GM18517 (cell line): ENCODE measurements around the gene PIEZO1.

Experiments
- ATAC-seq: cut with Tn5 transposase; IDR thresholded peaks from one replicate; pipeline ENCODE4 v1.9.1; 2021; ENCODE audit warnings: mild to moderate bottlenecking, moderate library complexity; ENCODE audit not compliant: unreplicated experiment

PIEZO1 gene

DNA sequence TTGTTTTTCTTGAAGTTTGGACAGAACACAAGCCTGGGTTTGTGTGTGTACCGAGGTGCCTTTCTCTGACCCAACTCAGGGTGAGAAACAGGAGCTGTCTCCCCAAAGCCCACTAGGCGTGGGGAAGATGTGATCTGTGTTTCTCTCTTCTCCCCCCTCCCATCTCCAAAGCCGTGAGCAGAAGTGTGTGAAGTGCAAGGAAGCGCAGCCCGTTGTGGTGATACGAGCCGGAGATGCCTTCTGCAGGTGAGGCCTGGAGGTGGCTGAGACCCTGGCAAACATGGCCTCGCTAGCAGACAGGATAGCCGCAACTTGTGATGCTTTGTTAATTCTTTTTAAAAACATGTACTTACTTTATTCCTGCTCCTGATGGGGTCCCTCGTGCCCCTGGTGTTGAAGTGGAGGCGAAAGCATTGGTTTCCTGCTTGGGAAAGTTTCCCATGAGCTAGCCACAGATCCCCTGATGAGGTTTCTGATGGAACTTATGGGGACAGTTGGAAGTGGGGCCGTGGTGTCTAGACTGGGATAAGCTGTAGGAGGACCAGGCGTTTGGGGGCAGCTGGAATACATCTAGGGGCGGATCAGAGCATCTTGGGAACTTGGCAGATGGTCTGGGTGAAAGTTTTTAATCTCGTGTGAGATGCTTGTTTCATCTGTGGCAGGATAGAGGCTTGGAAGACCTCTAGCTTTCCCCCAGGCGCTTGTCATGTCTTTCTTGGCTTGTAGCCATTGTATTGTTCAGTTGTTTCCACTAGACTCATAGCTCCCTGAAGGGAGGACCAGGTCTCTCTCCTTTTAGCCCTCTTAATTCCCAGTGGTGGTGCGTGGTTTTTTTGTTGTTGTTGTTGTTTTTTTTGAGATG lies 77.8 kb downstream of the PIEZO1 start:
- ATAC-seq: no peak

DNA sequence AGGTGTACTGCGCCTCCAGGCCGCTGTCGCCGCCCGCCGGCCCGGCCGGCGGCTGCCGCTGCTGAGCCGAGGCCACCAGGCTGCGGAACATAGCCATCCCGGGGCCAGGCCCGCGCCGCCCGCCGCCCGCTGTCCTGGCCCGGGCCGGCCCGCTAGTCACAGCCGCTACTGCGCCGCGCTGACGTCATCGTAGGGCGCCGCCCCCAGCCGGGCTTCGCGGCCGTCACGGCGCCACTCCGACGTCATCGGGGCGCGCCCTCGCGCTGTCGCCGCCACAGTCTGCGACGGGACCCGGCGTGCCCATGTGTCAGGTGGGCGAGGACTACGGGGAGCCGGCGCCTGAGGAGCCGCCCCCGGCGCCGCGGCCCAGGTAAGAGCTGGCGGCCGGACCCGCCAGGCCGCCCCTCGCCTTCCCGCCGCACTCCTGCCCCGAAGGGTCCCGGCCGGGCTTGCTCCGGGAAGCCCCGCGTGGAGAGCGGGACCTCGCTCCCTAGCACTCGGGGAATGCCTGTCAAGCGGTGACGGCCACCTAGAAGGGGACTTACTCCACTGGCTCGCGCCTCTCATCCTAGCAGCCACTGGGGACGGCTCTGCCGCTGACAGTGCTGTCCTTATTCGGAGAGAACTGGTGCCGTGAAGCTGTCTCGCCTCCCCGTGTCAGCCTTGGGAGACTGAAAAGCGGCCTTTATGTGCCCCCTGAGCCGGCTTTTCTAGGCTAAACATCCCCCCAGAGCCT lies 78.6 kb downstream of the PIEZO1 start, which contains the start of the genes CTU2 and RNF166:
Gene CTU2 (plus strand): TSS at position 275 of the 736 bp plus-strand sequence. CDS start 28 bp downstream, at position 303.
Gene RNF166 (minus strand): TSS at position 180 of the 736 bp plus-strand sequence. CDS start 83 bp downstream, at position 97.
- ATAC-seq: peak; percentile 54

DNA sequence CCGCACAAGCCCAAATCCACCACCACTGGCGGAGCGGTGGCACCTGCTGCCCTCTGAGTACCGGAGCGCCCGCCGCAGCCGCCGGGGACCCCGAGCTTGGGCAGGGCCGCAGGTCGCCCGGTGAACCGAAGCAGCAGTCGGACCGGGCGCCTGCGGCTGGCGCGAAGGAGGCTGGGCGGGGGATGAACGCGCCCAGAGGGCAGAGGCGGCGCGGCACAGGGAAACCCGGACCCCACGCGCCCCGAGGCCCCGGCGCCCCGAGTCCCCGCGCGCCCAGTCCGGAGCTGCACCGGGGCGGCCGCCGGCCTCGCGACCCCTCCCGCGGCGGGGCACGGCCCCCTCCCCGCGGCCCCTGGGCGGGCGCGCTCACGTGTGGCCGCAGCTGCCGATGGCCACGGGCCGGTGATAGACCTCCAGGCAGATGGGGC lies 79.2 kb downstream of the PIEZO1 start:
- ATAC-seq: peak; percentile 28

DNA sequence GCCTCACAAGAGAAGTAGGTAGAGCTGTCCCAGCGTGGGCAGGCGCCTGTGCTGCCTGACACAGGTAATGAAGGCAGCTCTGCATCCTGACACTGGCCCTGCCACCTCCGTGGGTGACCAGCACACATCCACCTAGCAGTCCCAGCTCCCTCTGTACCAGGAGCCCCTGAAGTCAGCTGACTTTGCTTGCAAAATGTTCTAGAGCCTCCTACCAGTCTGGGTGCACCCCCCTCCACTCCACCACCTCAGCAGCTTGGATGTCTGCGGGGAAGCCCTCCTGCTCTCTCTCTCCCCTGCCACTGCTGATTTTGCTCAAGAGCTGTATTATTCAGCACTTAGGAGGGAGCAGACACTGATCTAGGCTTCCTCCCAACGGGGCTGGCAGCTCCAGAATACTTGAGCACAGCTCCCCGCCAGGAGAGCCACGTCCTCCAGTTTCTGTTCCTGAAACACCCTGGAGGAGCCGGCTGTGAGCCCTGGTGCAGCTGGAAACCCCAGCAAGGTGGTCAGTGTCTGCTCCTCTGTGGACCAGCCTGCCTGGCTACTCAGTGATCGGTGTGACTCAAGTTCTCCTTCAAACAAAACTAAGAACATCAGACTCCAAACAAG lies 79.8 kb downstream of the PIEZO1 start:
- ATAC-seq: no peak

DNA sequence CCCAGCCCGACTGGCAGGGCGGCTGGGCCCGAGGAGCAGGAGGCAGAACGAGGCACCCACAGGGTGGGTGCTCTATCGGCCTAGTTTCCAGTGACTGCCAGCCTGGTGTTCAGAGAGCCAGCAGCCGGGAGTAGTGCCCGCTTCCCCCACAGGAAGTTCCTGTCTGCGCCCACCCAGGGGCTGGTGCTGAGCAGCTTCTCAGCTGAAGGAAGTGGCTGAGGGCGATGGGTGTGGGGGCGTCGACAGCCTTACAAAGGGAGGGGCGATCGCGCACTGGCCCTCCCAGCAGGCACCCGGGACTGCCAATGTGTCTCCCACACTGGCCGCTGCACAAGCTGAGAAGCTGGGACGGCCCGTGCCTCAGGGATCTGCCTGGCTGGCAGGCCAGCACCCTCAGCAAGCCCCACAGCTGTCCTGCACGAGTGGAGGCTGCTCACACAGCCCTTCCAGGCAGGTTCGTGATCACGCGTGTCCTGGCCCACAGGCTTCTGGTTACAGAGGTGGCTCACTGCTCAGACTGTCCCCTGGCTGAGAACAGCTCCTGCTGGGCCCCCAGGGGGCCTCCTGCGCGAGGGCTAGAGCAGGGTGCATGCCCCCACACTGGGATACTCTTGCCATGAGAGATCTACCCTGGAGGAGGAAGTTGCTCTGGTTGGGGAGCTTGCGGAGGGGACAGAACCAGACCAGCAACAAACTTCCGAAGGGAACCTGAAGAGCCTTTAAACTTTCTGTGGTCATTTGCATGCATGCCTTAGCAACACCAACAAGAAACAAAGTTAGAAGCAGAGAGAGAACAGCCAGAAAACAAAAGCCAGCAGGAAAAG lies 81.3 kb downstream of the PIEZO1 start:
- ATAC-seq: no peak

- ATAC-seq: no peak
These were observed 82.4 kb downstream of the PIEZO1 start for GRCh38 chr16:88702371-88703210.

DNA sequence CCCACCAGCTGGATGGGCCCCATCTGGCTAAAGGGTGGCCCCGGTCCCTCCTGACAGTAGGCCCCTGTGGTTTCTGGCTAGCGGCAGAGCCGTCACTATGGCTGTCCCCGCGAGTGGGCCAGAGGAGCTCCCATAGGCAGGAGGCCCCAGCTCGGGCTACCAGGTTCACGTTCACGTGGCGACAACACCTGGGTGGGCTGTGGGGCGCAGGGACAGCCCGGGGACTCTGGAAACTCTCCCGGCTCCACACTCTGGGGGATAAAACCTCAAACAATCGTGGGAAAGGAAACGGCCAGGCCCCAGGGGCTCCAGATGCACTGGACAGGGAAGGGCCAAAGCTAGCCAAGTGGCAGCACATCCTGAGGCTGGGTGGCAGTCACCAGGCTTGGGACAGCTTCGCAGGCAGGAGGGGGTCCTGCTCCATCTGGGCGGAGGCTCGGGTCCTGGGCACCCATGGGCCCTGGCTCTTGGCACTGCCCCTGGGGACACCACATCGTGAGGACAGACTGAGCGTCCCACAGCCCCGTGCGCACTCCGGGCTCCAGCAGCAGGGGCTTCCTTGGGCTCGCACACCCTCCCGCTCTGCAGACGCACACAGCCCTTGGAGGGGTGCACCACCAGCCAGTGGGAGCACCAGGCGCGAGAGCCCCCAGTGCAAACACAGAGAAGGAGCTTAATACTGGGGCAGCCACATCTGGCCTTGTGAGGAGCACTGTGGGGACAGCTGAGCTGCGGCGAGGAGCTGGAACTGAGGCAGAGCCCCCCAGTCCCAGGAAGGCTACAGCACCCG lies 83.2 kb downstream of the PIEZO1 start:
- ATAC-seq: no peak

DNA sequence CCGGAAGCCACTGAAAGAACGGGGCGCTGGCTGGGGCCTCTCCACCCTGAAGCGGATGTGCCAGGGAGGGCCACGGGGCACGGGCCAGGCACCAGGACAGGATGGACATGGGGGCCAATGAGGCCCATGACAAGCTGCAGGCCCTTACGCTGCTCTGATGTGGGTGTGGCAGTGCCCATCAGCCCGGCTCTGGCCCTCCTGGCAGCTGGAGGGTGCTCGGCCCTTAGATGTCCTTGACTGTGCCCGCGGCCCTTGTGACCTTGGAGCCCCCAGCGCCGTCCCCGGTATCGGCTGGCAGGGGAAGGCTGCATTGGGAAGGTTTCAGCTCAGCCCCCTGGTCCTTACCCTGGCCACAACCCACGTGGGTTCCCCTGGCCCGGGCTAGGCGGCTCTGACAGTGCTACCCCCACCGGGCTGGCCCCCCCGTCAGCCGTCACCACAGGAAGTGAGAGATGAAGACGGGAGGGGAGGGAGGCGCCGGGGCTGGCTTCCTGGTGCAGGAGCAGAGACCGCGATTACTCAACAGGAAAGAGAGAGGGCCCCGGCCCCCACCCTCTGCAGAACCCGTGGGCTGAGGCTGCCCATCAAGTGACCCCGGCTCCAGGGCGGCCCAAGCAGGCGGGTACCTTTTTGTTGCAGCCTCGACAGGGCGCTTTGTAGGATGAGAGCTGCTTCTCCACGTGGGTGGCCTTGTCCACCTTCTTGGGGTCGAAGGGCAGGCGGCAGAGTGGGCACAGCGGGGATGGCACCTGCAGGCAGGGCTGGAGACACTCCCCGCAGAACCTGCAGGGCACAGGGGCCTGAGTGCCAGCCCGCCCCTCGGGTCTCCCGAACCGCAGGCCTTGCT lies 84.2 kb downstream of the PIEZO1 start:
- ATAC-seq: peak; percentile 46

GRCh38 chr16:88700322-88700635 lies 84.7 kb downstream of the PIEZO1 start:
- no peak for ATAC-seq

DNA sequence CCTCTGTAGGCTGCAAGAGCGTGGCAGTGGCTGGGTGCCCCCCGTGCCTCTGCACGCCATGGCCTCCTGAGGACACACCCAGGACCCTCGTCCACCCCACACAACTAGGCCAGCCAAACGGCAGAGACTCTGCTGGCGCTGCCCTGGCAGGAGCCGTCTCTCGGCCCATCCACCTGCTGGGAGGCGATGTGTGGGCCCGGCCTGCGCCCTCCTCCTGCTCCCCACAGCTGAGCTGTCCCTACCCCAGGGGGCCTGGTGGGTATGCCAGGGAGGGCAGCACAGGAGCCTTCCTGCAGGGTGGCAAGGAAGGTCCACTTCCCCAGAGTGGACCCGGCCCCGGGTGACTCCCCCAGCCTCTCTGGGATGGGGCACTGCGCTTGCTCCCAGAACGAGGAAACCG lies 85.8 kb downstream of the PIEZO1 start:
- no peak for ATAC-seq

- ATAC-seq: no peak
These were observed 86.4 kb downstream of the PIEZO1 start for GRCh38 chr16:88698646-88699045.

DNA sequence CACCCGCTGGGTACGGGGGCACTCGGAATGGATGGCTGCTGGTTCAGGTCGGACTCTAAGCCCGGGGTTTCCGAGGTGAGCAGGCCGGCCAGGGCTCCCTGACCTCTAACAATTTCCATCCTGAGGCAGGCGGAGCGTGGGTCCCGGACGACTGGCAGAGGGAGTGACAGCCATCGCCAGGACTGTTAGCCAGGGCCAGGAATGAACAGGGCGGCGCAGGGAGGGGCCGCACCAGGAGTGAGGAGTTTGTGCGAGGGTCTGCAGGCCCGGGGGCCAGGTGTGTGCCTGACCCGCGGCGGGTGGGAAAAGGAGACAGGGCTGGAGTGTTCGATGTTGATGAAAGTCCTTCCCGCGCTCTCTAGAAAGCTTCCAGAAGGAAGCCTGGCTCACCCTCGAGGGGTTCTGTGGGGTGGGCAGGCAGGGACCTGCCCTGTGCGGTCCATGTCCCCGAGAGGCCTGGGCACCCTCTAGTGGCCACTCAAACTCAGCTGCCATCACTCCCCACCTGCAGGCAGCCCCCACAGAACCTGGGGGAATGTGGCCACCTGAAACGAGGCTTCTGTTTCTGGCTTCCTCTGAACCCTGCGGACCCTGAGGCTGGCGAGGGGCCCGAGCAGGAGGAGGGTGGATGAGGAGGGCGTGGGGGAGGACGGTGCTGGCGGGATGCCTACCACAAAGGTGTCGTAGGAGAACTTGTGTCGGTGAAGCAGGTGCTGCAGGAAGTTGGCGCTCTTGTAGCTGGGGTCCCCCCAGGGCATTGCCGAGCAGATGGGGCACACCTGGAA lies 87.0 kb downstream of the PIEZO1 start:
- ATAC-seq: no peak

DNA sequence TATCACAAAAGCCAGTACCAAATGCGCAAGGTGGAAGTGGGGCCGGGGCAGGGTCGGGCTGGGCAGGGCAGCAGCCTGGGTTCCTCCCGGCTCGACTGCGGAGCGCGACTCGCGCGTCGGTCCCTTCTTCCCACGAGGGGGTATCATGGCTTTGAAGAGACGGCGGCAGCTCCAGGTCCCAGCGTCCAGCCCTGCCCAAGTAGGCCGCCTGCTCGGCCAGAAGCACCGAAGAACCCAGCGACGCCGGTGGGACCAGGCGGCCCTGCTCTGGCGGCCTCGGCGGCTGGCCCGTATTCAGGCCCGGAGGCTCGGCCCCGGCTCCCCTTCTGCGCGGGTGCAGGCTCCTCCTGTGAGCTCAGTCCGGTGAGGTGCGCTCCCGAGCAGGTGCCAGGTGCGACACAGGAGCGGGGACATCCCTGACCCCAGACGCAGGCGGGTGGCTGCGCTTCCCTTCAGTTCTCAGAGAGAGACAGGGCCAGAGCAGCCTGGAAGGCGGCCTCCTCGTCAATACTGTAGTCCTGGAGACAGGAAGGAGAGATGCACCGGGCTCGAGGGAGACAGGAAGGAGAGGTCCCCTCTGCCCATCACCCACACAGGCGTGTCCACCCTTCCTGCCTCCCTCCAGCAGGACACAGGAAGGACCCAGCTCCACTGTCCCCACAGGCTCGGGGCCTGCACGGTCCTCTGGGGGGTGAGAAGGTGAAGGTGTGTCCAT lies 87.7 kb downstream of the PIEZO1 start:
- no peak for ATAC-seq

DNA sequence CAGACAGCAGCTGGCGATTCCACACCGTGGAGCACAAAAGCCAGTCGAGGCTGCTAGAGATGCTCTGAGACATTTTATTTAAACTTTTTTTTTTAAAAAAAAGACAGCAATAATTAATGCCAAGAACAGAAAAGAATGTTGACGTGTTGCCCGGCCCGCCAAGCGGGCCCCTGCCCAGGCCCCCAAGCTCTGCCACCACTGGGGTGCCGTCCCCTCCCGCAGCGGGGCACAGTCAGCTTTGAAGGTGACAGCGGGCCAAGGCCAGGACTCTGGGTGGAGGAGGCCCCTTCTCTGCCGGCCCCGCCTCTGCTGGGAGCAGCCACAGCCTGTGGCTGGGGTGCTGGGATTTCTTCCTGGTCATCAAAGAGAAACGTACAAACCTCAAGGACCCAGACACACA lies 88.6 kb downstream of the PIEZO1 start:
- ATAC-seq: no peak

- no peak for ATAC-seq
These were observed 89.3 kb downstream of the PIEZO1 start for GRCh38 chr16:88695753-88696152.

DNA sequence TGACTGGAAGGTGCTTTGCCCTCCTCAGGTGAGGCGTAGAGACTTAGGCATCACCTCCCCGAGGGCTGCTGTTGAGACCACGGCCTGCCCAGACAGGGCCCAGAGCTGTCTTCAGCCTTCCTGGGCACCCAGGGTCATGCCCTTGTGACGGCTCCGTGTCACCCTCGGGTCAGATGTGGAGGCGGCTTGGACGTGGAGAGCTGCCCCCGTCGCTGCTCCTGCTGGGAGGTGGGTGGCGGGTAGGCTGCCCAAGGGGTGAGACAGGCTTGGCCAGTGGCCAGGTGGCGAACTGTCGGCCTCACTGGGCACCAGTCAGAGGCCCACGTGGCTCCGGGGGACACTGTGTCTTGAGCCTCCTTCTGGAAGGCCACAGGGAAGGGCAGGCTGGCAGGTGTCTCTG lies 89.8 kb downstream of the PIEZO1 start:
- ATAC-seq: no peak
